HG02870 (cell line): ENCODE results near the gene PDK1.
"Not testable (repeated sequence)": the region's sequence is repeated elsewhere in the genome, so short reads cannot be mapped to it uniquely, and the experiment has no call there.

Experiments
- ATAC-seq: cut with Tn5 transposase; IDR thresholded peaks from one replicate; pipeline ENCODE4 v1.9.1; 2021; ENCODE audit warnings: mild to moderate bottlenecking, moderate library complexity; ENCODE audit not compliant: unreplicated experiment

The PDK1 gene

DNA sequence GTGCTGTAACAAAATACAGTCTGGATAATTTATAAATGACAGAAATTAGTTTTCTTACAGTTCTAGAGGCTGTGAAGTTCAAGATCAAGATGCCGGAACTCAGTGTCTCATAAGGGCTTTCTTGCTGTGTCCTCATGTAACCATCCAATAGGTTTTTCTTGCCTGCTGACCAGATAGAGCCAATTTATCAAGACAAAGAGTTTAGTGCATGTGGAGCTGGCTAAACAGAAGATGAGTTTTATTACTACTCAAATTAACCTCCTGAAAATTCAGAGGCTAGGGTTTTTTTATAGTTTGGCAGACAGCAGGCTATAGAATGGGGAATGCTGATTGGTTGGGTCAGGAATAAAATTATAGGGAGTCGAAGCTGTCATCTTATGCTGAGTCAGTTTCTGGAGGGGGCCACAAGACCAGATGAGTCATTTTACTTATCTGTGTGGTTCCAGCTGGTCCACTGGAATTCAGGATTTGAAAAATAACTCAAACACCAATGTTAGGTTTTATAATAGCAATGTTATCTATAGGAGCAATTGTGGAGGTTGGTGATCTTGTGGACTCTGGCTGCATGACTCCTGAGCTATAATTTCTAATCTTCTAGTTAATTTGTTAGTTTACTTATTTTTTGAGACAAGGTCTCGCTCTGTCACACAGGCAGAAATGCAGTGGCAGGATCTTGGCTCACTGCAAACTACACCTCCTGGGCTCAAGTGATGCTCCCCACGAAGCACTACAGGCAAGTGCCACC lies 3.2 kb upstream of the PDK1 start:
- ATAC-seq, result no peak

GRCh38 chr2:172554352-172555271 lies 1.3 kb upstream of the PDK1 start:
- ATAC-seq, result no peak

DNA sequence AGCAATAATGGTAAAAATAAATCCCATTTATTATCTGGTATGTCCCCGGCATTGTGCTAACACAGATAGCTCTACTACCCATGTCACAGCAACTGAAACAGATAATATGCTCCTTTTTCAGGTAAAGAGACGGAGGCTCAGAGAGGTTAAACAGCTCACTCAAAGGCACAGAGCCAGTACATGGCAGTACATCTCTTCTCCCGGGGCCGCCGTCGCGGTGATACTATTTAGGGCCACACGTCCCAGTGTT lies 693 bp upstream of the PDK1 start:
- ATAC-seq, result no peak

- ATAC-seq, result peak; percentile 59
Measured at GRCh38 chr2:172556284-172557033, 569 bp downstream of the PDK1 start.

GRCh38 chr2:172558372-172558771 lies 2.5 kb downstream of the PDK1 start:
- ATAC-seq, result no peak

- ATAC-seq, result no peak
Measured at GRCh38 chr2:172560721-172561120, 4.8 kb downstream of the PDK1 start.

- ATAC-seq, result no peak
Measured at GRCh38 chr2:172561270-172561669, 5.4 kb downstream of the PDK1 start.

DNA sequence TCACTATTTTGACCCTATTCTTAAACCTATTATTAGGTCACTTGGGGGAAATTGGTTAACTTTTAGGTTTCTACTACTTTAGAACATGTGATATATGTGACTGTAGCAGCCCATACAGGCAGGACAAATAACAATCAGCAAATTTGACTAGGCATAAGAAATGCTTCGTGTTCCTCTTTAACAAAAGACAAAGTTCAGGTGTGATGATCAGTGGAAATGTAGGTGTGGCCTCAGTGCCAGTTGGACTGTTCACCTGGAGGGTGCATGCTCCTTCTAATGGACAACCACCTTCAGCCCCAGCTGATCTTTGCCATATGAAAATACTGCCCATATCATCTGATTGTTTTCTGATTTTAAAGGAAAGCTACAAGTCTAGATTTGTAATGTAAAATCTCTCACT lies 6.4 kb downstream of the PDK1 start:
- no peak for ATAC-seq

DNA sequence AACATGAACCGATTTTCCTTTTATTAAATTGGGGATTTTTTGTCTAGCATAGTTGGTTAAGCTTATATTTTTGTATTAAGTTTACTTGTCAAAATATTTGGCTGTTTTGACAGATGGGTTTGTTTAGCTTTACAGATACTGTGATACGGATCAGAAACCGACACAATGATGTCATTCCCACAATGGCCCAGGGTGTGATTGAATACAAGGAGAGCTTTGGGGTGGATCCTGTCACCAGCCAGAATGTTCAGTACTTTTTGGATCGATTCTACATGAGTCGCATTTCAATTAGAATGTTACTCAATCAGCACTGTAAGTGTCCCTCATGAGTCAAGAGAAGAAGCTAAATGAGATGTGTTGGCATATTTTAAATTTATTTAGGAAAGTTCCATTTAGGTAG lies 8.5 kb downstream of the PDK1 start:
- no peak for ATAC-seq

DNA sequence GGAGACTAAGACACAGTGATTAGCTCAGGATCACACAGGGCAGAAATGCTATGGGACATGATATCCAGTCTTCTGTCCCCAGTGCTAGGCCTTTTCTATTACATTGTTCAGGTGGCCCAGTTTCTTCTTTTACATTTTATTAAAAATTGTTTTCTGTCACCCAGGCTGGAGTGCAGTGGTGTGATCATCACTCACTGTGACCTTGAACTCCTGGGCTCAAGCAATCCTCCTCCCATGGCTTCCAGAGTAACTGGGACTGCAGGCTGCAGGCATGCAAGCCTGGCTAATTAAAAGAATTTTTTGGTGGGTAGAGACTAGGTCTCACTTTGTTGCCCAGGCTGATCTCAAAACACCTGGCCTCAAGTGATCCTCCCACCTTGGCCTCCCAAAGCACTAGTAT lies 15.4 kb downstream of the PDK1 start:
- no peak for ATAC-seq

GRCh38 chr2:172572981-172573380 lies 17.1 kb downstream of the PDK1 start:
- ATAC-seq, result no peak

- ATAC-seq, result no peak
Measured at GRCh38 chr2:172574965-172575364, 19.1 kb downstream of the PDK1 start.

GRCh38 chr2:172578054-172578453 lies 22.2 kb downstream of the PDK1 start:
- no peak for ATAC-seq

DNA sequence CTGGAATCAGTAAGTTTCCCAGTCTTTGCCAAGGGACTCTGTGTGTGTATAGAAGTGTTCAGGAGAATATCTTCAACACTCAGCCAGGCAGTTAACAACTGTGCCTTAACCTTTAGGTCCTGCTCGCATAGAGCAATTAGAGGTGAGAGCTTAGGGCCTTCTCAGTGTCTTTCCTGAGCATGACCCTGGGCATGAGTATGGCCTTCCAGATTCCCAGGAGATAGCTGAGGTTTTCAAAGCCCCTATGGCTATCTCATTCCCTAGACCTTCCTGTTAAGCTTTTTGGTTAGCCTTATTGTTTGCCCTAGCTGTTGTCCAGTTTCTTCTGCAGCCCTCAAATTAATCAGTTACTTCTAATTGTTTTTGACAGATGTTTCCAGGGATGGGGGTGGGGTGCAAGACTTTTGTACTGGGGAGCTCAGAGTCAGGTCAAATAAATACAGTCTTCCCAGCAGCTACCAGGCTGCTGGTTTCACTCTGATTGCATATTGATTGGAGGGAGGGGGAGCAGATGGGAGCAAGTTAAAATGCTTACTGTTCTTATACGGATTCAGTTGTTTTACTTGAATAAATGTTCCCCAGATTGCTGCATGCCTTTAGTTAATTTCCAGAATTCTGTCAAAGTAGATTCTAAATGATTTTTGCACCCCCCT lies 23.1 kb downstream of the PDK1 start:
- ATAC-seq, result no peak

DNA sequence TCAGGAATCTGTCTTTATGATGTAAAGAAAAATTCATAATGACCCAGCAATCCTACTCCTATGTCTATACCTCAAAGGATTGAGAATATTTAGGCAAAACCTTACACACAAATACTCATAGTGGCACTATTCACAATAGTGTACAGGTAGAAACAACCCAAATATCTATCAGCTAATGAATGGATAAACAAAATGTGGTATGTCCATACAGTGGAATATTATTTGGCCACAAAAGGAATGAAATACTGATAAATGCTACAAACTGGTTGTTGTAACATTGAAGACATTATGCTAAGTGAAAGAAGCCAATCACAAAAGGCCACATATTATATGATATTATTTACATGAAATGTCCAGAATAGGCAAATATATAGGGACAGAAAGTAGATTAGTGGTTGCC lies 24.7 kb downstream of the PDK1 start:
- no peak for ATAC-seq

DNA sequence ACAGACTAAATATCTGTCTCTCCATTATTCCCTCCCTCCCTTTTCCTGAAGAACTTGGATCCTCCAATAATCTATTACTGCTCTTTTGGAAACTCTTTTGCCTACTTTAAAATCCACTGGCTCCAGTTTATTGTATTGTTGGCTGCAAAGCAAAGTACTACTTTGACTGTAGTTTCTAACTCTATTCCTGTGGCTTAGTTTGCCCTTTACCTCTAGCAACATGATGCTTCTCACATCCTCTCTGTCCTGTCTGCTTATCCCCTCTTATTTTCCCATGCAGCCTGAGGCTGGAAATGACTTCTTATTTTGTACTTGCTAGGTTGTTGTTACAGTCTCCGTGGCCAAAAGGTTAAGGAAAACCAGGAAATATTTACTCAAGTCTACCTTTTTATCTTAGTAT lies 26.8 kb downstream of the PDK1 start:
- ATAC-seq, result peak; percentile 47

DNA sequence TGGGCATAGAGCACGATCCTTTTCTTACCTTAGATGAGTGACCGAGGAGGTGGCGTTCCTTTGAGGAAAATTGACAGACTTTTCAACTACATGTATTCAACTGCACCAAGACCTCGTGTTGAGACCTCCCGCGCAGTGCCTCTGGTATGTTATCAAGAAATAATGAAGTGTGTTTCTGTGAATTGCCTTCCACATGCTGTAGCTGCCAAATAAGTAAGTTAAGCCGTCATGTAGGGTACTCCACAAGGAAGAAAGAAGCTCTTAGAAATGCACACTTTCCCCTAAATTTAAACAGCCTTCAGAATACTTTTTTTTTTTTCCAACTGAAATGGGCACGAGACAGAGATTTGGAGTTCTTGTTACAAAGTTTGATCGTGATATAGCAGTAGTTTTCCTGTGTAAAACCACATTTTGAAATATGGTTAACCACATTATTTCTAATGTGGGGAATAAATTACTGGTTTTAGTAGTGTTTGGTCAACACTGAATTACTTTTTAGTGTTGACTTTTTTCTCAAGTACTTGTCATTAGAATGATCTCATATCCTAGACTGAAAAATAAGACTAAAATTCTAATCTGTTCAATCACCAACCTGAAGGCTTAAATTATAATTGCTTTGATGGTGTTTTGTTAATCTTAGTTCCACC lies 30.5 kb downstream of the PDK1 start:
- no peak for ATAC-seq

- not testable (repeated sequence) for ATAC-seq
Measured at GRCh38 chr2:172587231-172587630, 31.3 kb downstream of the PDK1 start.

DNA sequence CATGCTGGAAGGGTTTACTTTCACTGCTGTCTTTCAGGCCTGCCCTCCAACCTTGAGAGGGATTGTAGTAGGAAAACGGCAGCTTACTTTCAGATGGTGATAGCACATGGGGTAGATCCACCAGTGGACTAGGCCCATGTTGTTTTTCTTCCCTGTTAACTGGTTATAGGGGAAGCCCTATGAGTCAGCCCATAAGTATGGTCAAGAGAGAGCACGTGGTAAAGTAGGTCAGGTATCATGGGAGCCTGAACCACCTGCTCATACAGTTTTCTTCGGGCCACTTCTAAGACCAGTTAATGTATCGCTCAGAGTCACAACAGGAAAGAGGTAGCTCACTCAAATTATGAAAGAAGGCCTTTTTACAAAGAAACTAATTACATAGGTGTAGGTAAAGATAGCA lies 33.0 kb downstream of the PDK1 start:
- no peak for ATAC-seq

- ATAC-seq, result not testable (repeated sequence)
Measured at GRCh38 chr2:172591386-172591785, 35.5 kb downstream of the PDK1 start.

DNA sequence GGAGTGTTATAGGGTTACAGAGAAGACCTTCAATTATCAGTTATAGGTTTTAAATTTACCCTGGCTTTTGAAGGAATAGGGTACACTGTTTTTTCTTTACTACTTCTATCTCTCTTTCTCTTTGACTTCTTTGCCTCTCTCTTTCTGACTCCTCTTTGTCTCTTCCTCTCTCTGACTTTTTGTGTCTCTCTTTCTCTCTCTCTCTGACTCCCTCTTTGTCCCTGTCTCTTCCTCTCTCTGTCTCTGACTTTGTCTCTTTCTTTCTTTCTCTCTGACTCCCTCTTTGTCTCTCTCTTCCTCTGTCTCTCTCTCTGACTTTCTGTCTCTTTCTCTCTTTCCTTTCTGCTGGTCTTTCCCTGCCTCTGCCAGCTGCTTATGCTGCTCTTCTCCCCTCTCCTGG lies 36.3 kb downstream of the PDK1 start:
- ATAC-seq, result not testable (repeated sequence)
